ENCODE measurements around the gene AATK.

AATK gene

GRCh38 chr17:81187586-81188490 lies 21.8 kb upstream of the AATK start:
- no peak for TF ChIP-seq CTCF (IDR thresholded peaks at IDR 0.05; ENCODE audit: insufficient read depth, low read length)
- no peak for TF ChIP-seq REST (IDR thresholded peaks at IDR 0.05; ENCODE audit: insufficient replicate concordance, low read depth)
- TF ChIP-seq POLR2AphosphoS5 (IDR thresholded peaks at IDR 0.05; ENCODE audit: low read depth) = no peak

GRCh38 chr17:81187120-81187519 lies 21.1 kb upstream of the AATK start:
- Histone ChIP-seq H3K27me3 (ENCODE audit: insufficient read depth, poor library complexity, severe bottlenecking) (peaks cover 9% of the 10 kb centered on the region), H3K4me3 (replicated peaks; ENCODE audit: insufficient read depth, low read length) (no peak overlapping the region), H3K27ac (replicated peaks) (no peak overlapping the region)
- no peak for DNase-seq (ENCODE audit: low read depth in 1 of 2, low spot score in 1 of 2)
- TF ChIP-seq CTCF (IDR thresholded peaks at IDR 0.05; ENCODE audit: insufficient read depth, low read length) (no peak), POLR2AphosphoS5 (IDR thresholded peaks at IDR 0.05; ENCODE audit: low read depth) (no peak), REST (IDR thresholded peaks at IDR 0.05; ENCODE audit: insufficient replicate concordance, low read depth) (no peak), SPI1 (IDR thresholded peaks at IDR 0.05; ENCODE audit: borderline replicate concordance, low read depth) (no peak), GABPA (IDR thresholded peaks at IDR 0.05; ENCODE audit: low read depth) (no peak)

More at GRCh38 chr17:81187586-81188490, 21.8 kb upstream of the AATK start:
- peaks cover 9% of the 10 kb centered on the region for H3K27me3 ChIP-seq (ENCODE audit: insufficient read depth, poor library complexity, severe bottlenecking)
- no peak overlapping the region for H3K27ac ChIP-seq (replicated peaks)
- H3K4me3 ChIP-seq (replicated peaks; ENCODE audit: insufficient read depth, low read length) = no peak overlapping the region
- DNase-seq (ENCODE audit: low read depth in 1 of 2, low spot score in 1 of 2) = no peak

- no peak for DNase-seq (ENCODE audit: low read depth in 1 of 2, low spot score in 1 of 2)
- TF ChIP-seq POLR2AphosphoS5 (IDR thresholded peaks at IDR 0.05; ENCODE audit: low read depth) (no peak), GABPA (IDR thresholded peaks at IDR 0.05; ENCODE audit: low read depth) (no peak), SPI1 (IDR thresholded peaks at IDR 0.05; ENCODE audit: borderline replicate concordance, low read depth) (no peak), CTCF (IDR thresholded peaks at IDR 0.05; ENCODE audit: insufficient read depth, low read length) (no peak), REST (IDR thresholded peaks at IDR 0.05; ENCODE audit: insufficient replicate concordance, low read depth) (no peak)
- no peak overlapping the region for H3K4me3 ChIP-seq (replicated peaks; ENCODE audit: insufficient read depth, low read length)
- H3K27me3 ChIP-seq (ENCODE audit: insufficient read depth, poor library complexity, severe bottlenecking) = peaks cover 9% of the 10 kb centered on the region
- H3K27ac ChIP-seq (replicated peaks) = no peak overlapping the region
These were observed 20.2 kb upstream of the AATK start for GRCh38 chr17:81186203-81186602.
